Astrocyte of the spinal cord (primary cell): ENCODE measurements around the gene IL10RA.

Experiments
- DNase-seq: peaks from one replicate; pipeline ENCODE4 v3.0.0; 2011; ENCODE audit warnings: low read depth, low spot score
- H3K4me3 ChIP-seq: 2 replicates; pipeline ENCODE4 v1.5.1; 2011; ENCODE audit warnings: low read depth, mild to moderate bottlenecking, low read length, moderate library complexity
- CTCF ChIP-seq: IDR thresholded peaks from 2 replicates; pipeline ENCODE4 v1.5.1; 2012; ENCODE audit warnings: low read depth, mild to moderate bottlenecking, low read length, inconsistent platforms
- in situ Hi-C: cut with HindIII; loops from 2 replicates; pipeline ENCODE4 v1.10.0; 2017; ENCODE audit warnings: low sequenced_read_pairs

IL10RA gene

GRCh38 chr11:118014022-118014421, 27.8 kb downstream of the IL10RA start:
- no peak overlapping the region for H3K4me3 ChIP-seq
- TF ChIP-seq CTCF: no peak
- in situ Hi-C loops: no loop called here
- DNase-seq: no peak

- in situ Hi-C loops: no loop called here
- no peak for TF ChIP-seq CTCF
- DNase-seq: no peak
- H3K4me3 ChIP-seq: no peak overlapping the region
These were observed 29.2 kb downstream of the IL10RA start for GRCh38 chr11:118015385-118015841.

GRCh38 chr11:118016104-118016503, 29.9 kb downstream of the IL10RA start:
- no peak overlapping the region for H3K4me3 ChIP-seq
- DNase-seq: no peak
- in situ Hi-C loops: no loop called here
- no peak for TF ChIP-seq CTCF

- no peak for TF ChIP-seq CTCF
- no peak for DNase-seq
- no peak overlapping the region for H3K4me3 ChIP-seq
- in situ Hi-C loops: no loop called here
These were observed 30.9 kb downstream of the IL10RA start for GRCh38 chr11:118017111-118017510.

GRCh38 chr11:118017631-118018315, 31.6 kb downstream of the IL10RA start:
- H3K4me3 ChIP-seq: no peak overlapping the region
- DNase-seq: no peak
- TF ChIP-seq CTCF: no peak
- in situ Hi-C loops: no loop called here

GRCh38 chr11:118018401-118018800, 32.2 kb downstream of the IL10RA start:
- no peak for DNase-seq
- in situ Hi-C loops: no loop called here
- TF ChIP-seq CTCF: no peak
- H3K4me3 ChIP-seq: no peak overlapping the region
